GM21390 (cell line): ENCODE measurements around the gene LACTBL1.

Source experiments
- ATAC-seq: cut with Tn5 transposase; IDR thresholded peaks from one replicate; pipeline ENCODE4 v1.9.1; 2021; ENCODE audit not compliant: unreplicated experiment

The LACTBL1 gene

GRCh38 chr1:22913421-22914141, 59.1 kb downstream of the LACTBL1 start:
- ATAC-seq, result no peak

- ATAC-seq, result no peak
Measured at GRCh38 chr1:22912311-22912710, 60.4 kb downstream of the LACTBL1 start.

- no peak for ATAC-seq
Measured at GRCh38 chr1:22910986-22911651, 61.5 kb downstream of the LACTBL1 start.

- no peak for ATAC-seq
Measured at GRCh38 chr1:22910286-22910685, 62.4 kb downstream of the LACTBL1 start.

GRCh38 chr1:22908880-22909426, 63.7 kb downstream of the LACTBL1 start:
- no peak for ATAC-seq

GRCh38 chr1:22907528-22907927, 65.1 kb downstream of the LACTBL1 start:
- no peak for ATAC-seq

GRCh38 chr1:22906968-22907367, 65.7 kb downstream of the LACTBL1 start:
- ATAC-seq, result no peak

- no peak for ATAC-seq
Measured at GRCh38 chr1:22903113-22903512, 69.6 kb downstream of the LACTBL1 start.
